NOMO-1 treated with dmso at 0.1 percent for 144 hours (cell line): ENCODE data around the gene GGT7.
A peak's percentile ranks its signal among the peaks of the same experiment; 100 is the strongest.
"Not testable (repeated sequence)": the region's sequence is repeated elsewhere in the genome, so short reads cannot be mapped to it uniquely, and the experiment has no call there.

Experiments
- DNase-seq: peaks from one replicate; lab custom pipeline; 2025; ENCODE audit not compliant: unreplicated experiment; lab: John Stamatoyannopoulos, UW

The GGT7 gene

GRCh38 chr20:34872622-34873224 is at the start of gene GGT7:
Gene GGT7, minus strand, starts transcription at chr20:34872856. Its CDS starts 41 bp downstream, at chr20:34872815.
- peak; percentile 50 for DNase-seq

- no peak for DNase-seq
Observed at GRCh38 chr20:34921436-34921835, 48.8 kb upstream of the GGT7 start.

- DNase-seq, result no peak
Observed at GRCh38 chr20:34920055-34920454, 47.4 kb upstream of the GGT7 start.

- no peak for DNase-seq
Observed at GRCh38 chr20:34916774-34917354, 44.2 kb upstream of the GGT7 start.

GRCh38 chr20:34915749-34916455 is 43.2 kb upstream of the GGT7 start:
- DNase-seq, result no peak

GRCh38 chr20:34915131-34915530 is 42.5 kb upstream of the GGT7 start:
- DNase-seq, result no peak

GRCh38 chr20:34907616-34908469 is 35.2 kb upstream of the GGT7 start:
- no peak for DNase-seq

- DNase-seq, result no peak
Observed at GRCh38 chr20:34904202-34904621, 31.6 kb upstream of the GGT7 start.

GRCh38 chr20:34898731-34899130 is 26.1 kb upstream of the GGT7 start:
- not testable (repeated sequence) for DNase-seq

GRCh38 chr20:34898129-34898528 is 25.5 kb upstream of the GGT7 start:
- DNase-seq, result not testable (repeated sequence)

- DNase-seq, result no peak
Observed at GRCh38 chr20:34896086-34896621, 23.5 kb upstream of the GGT7 start.

GRCh38 chr20:34895465-34895864 is 22.8 kb upstream of the GGT7 start:
- DNase-seq, result no peak

GRCh38 chr20:34894723-34895122 is 22.1 kb upstream of the GGT7 start:
- DNase-seq, result no peak

- DNase-seq, result no peak
Observed at GRCh38 chr20:34892671-34893070, 20.0 kb upstream of the GGT7 start.

- peak; percentile 80 for DNase-seq
Observed at GRCh38 chr20:34891166-34892062, 18.8 kb upstream of the GGT7 start.

- no peak for DNase-seq
Observed at GRCh38 chr20:34888468-34888867, 15.8 kb upstream of the GGT7 start.

GRCh38 chr20:34887023-34887422 is 14.4 kb upstream of the GGT7 start:
- DNase-seq, result no peak

- no peak for DNase-seq
Observed at GRCh38 chr20:34886122-34886521, 13.5 kb upstream of the GGT7 start.

GRCh38 chr20:34884260-34884659 is 11.6 kb upstream of the GGT7 start:
- DNase-seq, result no peak

- no peak for DNase-seq
Observed at GRCh38 chr20:34883809-34884208, 11.2 kb upstream of the GGT7 start.
